ENCODE results near the gene CTNNA1.

CTNNA1 gene

DNA sequence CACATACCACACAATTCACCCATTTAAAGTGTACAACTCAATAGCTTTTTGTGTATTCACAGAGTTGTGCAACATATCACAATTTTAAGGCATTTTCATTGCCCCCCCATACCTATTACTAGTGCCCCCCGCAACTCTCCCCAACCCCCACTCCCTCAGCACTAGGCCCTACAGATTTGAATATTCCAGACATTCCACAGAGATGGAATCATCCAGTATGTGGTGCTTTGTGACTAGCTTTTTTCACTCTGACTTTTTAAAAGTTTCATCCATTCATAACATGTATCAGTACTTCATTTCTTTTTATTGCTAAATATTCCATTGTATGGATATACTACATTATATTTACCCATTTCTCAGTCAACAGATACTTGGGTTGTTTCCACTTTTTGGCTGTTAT is 224.9 kb downstream of the CTNNA1 start:
- Histone ChIP-seq H3K9me3 (ENCODE audit: insufficient read depth, low read length) (no peaks in the 10 kb centered on the region), H3K36me3 (ENCODE audit: low read length) (no peaks in the 10 kb centered on the region), H3K9me2 (replicated peaks; ENCODE audit: insufficient read depth, low read length) (no peaks in the 10 kb centered on the region), H3K4me2 (ENCODE audit: low read depth, low read length, poor library complexity, severe bottlenecking) (no peak overlapping the region), H3K27me3 (ENCODE audit: low read length) (no peaks in the 10 kb centered on the region), H2AFZ (ENCODE audit: low read depth, low read length, severe bottlenecking) (no peak overlapping the region), H4K20me1 (ENCODE audit: low read depth, low read length) (no peaks in the 10 kb centered on the region), H3K79me2 (ENCODE audit: insufficient read depth, low read length) (no peaks in the 10 kb centered on the region), H3K4me3 (ENCODE audit: insufficient read depth, low read length, poor library complexity, severe bottlenecking) (no peak overlapping the region), H3K9ac (ENCODE audit: low read length) (no peak overlapping the region), H3F3A (ENCODE audit: insufficient read depth) (no peaks in the 10 kb centered on the region), H3K27ac (ENCODE audit: low read depth, low read length) (no peak overlapping the region)
- TF ChIP-seq CTCF (IDR thresholded peaks at IDR 0.05; ENCODE audit: insufficient read depth, low read length, poor library complexity, severe bottlenecking), result no peak
- TF ChIP-seq EZH2phosphoT487 (conservative IDR thresholded peaks at IDR 0.05; ENCODE audit: low read length), result no peak

- Histone ChIP-seq H3K36me3 (ENCODE audit: low read length) (no peaks in the 10 kb centered on the region), H3K9me3 (ENCODE audit: insufficient read depth, low read length) (no peaks in the 10 kb centered on the region), H3K4me3 (ENCODE audit: insufficient read depth, low read length, poor library complexity, severe bottlenecking) (no peak overlapping the region), H3F3A (ENCODE audit: insufficient read depth) (no peaks in the 10 kb centered on the region), H3K9ac (ENCODE audit: low read length) (no peak overlapping the region), H3K27ac (ENCODE audit: low read depth, low read length) (no peak overlapping the region), H3K4me2 (ENCODE audit: low read depth, low read length, poor library complexity, severe bottlenecking) (no peak overlapping the region), H3K9me2 (replicated peaks; ENCODE audit: insufficient read depth, low read length) (no peaks in the 10 kb centered on the region), H4K20me1 (ENCODE audit: low read depth, low read length) (no peaks in the 10 kb centered on the region), H3K27me3 (ENCODE audit: low read length) (no peaks in the 10 kb centered on the region), H3K79me2 (ENCODE audit: insufficient read depth, low read length) (no peaks in the 10 kb centered on the region), H2AFZ (ENCODE audit: low read depth, low read length, severe bottlenecking) (no peak overlapping the region)
- TF ChIP-seq CTCF (IDR thresholded peaks at IDR 0.05; ENCODE audit: insufficient read depth, low read length, poor library complexity, severe bottlenecking) (no peak), EZH2phosphoT487 (conservative IDR thresholded peaks at IDR 0.05; ENCODE audit: low read length) (no peak)
Observed at GRCh38 chr5:138978581-138978980, 225.4 kb downstream of the CTNNA1 start.

DNA sequence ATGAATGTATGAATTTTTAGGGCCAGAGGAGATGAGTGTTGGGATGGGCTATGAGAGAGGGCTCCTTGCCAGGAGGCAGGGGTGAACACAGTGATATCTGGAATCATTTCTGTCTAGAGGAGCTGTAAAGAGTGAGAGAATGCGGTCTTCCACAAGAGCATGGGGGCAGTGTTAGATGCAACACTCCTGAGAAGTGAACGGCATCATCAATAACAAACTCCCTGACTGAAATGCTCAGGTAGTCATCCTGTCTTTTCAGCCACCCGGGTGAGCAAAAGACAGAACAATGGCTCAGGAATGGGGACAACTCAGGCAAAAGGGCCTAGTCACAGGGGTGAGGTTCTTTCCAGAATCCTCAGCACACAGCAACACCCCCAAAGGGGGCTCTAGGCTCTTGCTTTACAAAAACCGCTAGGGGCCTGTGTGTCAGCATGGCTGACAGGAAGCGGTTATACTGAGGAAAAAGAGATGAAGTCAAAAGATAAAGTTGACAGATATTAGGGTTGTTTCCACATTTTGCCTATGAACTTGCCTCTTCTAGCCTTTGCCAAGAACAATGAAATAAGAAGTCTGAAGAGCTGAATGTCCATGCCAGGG is 226.6 kb downstream of the CTNNA1 start:
- Histone ChIP-seq H3K4me2 (ENCODE audit: low read depth, low read length, poor library complexity, severe bottlenecking) (no peak overlapping the region), H2AFZ (ENCODE audit: low read depth, low read length, severe bottlenecking) (no peak overlapping the region)
- no peak for TF ChIP-seq EZH2phosphoT487 (conservative IDR thresholded peaks at IDR 0.05; ENCODE audit: low read length)
- no peak for TF ChIP-seq CTCF (IDR thresholded peaks at IDR 0.05; ENCODE audit: insufficient read depth, low read length, poor library complexity, severe bottlenecking)

More for the DNA sequence above, 226.6 kb downstream of the CTNNA1 start:
- no peaks in the 10 kb centered on the region for H3K79me2 ChIP-seq (ENCODE audit: insufficient read depth, low read length)
- H3K27ac ChIP-seq (ENCODE audit: low read depth, low read length), result no peak overlapping the region
- H3K9me2 ChIP-seq (replicated peaks; ENCODE audit: insufficient read depth, low read length), result no peaks in the 10 kb centered on the region
- H3K4me3 ChIP-seq (ENCODE audit: insufficient read depth, low read length, poor library complexity, severe bottlenecking), result no peak overlapping the region
- H3K27me3 ChIP-seq (ENCODE audit: low read length), result no peaks in the 10 kb centered on the region
- no peaks in the 10 kb centered on the region for H3K36me3 ChIP-seq (ENCODE audit: low read length)
- H3K9ac ChIP-seq (ENCODE audit: low read length), result no peak overlapping the region
- no peaks in the 10 kb centered on the region for H3F3A ChIP-seq (ENCODE audit: insufficient read depth)
- no peaks in the 10 kb centered on the region for H4K20me1 ChIP-seq (ENCODE audit: low read depth, low read length)
- H3K9me3 ChIP-seq (ENCODE audit: insufficient read depth, low read length), result no peaks in the 10 kb centered on the region

All from SU-DHL-6 (cell line).